Activated CD8-positive, alpha-beta memory T cell treated with anti-CD3 and anti-CD28 coated beads, Interleukin-2, amount 50 U/mL, for 4 hours (primary cell): ENCODE measurements around the gene PBX4.
A peak's percentile ranks its signal among the peaks of the same experiment; 100 is the strongest.

Experiments used
- DNase-seq: peaks from one replicate; pipeline ENCODE4 v3.0.0-alpha.2; 2020

Gene PBX4

GRCh38 chr19:19552798-19553197 lies 65.7 kb downstream of the PBX4 start:
- DNase-seq: no peak

- no peak for DNase-seq
These were observed 66.7 kb downstream of the PBX4 start for GRCh38 chr19:19551853-19552192.

- no peak for DNase-seq
These were observed 67.3 kb downstream of the PBX4 start for GRCh38 chr19:19550972-19551852.

GRCh38 chr19:19550485-19550929 lies 68.0 kb downstream of the PBX4 start:
- no peak for DNase-seq

- DNase-seq: no peak
These were observed 68.6 kb downstream of the PBX4 start for GRCh38 chr19:19549804-19550464.

GRCh38 chr19:19548915-19549759 lies 69.3 kb downstream of the PBX4 start:
- DNase-seq: no peak

GRCh38 chr19:19547674-19548336 lies 70.7 kb downstream of the PBX4 start:
- DNase-seq: no peak

- DNase-seq: no peak
These were observed 71.7 kb downstream of the PBX4 start for GRCh38 chr19:19546751-19547162.

GRCh38 chr19:19545707-19546106 lies 72.8 kb downstream of the PBX4 start:
- DNase-seq: no peak

- DNase-seq: no peak
These were observed 73.4 kb downstream of the PBX4 start for GRCh38 chr19:19544954-19545591.

GRCh38 chr19:19544257-19544953 lies 74.1 kb downstream of the PBX4 start:
- DNase-seq: no peak

GRCh38 chr19:19543640-19544039 lies 74.8 kb downstream of the PBX4 start:
- no peak for DNase-seq

GRCh38 chr19:19543101-19543500 lies 75.4 kb downstream of the PBX4 start:
- DNase-seq: no peak

GRCh38 chr19:19542507-19542906 lies 76.0 kb downstream of the PBX4 start:
- DNase-seq: no peak

GRCh38 chr19:19541616-19542015 lies 76.9 kb downstream of the PBX4 start:
- DNase-seq: no peak

GRCh38 chr19:19540715-19541515 lies 77.6 kb downstream of the PBX4 start:
- peak; percentile 68 for DNase-seq

GRCh38 chr19:19540064-19540714 lies 78.3 kb downstream of the PBX4 start:
- peak; percentile 73 for DNase-seq

GRCh38 chr19:19539698-19540063 lies 78.8 kb downstream of the PBX4 start:
- DNase-seq: no peak

GRCh38 chr19:19538785-19539166 lies 79.7 kb downstream of the PBX4 start:
- DNase-seq: no peak

- peak; percentile 59 for DNase-seq
These were observed 80.3 kb downstream of the PBX4 start, which contains the start of gene CILP2 for GRCh38 chr19:19538061-19538784. Gene CILP2, plus strand, starts transcription at chr19:19538265. Its CDS starts 85 bp downstream, at chr19:19538350.
